SK-N-SH (cell line): ENCODE data around the gene DPH7. TPM values are rescaled to one million over a fixed set of nuclear protein-coding genes. Genes with fewer than 3 reads are reported as not detected.

Experiments
- CTCF ChIA-PET: fragments of 300-600, 350-600 bp; formaldehyde crosslinking; extraction: SDS; loops from one replicate; lab custom pipeline; 2021; lab: Yijun Ruan, JAX
- POLR2A ChIA-PET: fragments of 350-600 bp; sonication (Branson Sonifier 250); formaldehyde crosslinking; extraction: SDS; loops from one replicate; lab custom pipeline; 2020; ENCODE audit warnings: antibody characterized with exemption, inconsistent platforms; lab: Yijun Ruan, JAX
- DNase-seq: peaks from one replicate; pipeline ENCODE4 v3.0.0; 2012
- H2AFZ ChIP-seq: fragments of 200-600 bp; sonication (generic); 2 replicates; pipeline ENCODE4 v1.8.1; 2016; ENCODE audit warnings: antibody characterized with exemption, mild to moderate bottlenecking, low read depth
- H3F3A ChIP-seq: fragments of 200-600 bp; sonication (generic); replicated peaks from 2 replicates; pipeline ENCODE3; 2016; ENCODE audit warnings: antibody characterized with exemption, mild to moderate bottlenecking; ENCODE audit not compliant: insufficient read depth
- H3K27ac ChIP-seq, 2 experiments: fragments of 200-500 bp in 1 of 2; fragments of 200-600 bp in 1 of 2; sonication (Bioruptor generic) in 1 of 2; sonication (generic), shearing (Covaris generic) in 1 of 2; 2 replicates each; pipeline versions ENCODE4 v1.5.1 to v1.6.1; 2014 to 2016; ENCODE audit warnings: low read depth in 2 of 2, inconsistent platforms in 1 of 2, low read length in 1 of 2, mild to moderate bottlenecking in 1 of 2, mixed read lengths in 1 of 2
- H3K27me3 ChIP-seq: fragments of 200-600 bp; sonication (generic), shearing (Covaris generic); 2 replicates; pipeline ENCODE4 v1.6.1; 2016; ENCODE audit warnings: mixed run types; ENCODE audit not compliant: insufficient read depth
- H3K36me3 ChIP-seq, 2 experiments: fragments of 200-500 bp in 1 of 2; fragments of 200-600 bp in 1 of 2; sonication (Bioruptor generic) in 1 of 2; sonication (generic) in 1 of 2; replicated peaks in 1 of 2; 2 replicates each; pipeline versions ENCODE3 to v1.5.1; 2014 to 2016; ENCODE audit warnings: low read length in 1 of 2, mild to moderate bottlenecking in 1 of 2; ENCODE audit not compliant: insufficient read depth in 2 of 2, control insufficient read depth in 1 of 2
- H3K4me1 ChIP-seq, 2 experiments: fragments of 200-500 bp in 1 of 2; fragments of 200-600 bp in 1 of 2; sonication (Bioruptor generic) in 1 of 2; sonication (generic), shearing (Covaris generic) in 1 of 2; 2 replicates each; pipeline versions ENCODE4 v1.5.1 to v1.6.1; 2014 to 2016; ENCODE audit warnings: low read depth in 1 of 2, low read length in 1 of 2, mixed run types in 1 of 2; ENCODE audit not compliant: insufficient read depth in 2 of 2, control insufficient read depth in 1 of 2
- H3K4me2 ChIP-seq: fragments of 200-600 bp; sonication (generic), shearing (Covaris generic); 2 replicates; pipeline ENCODE4 v1.6.1; 2017; ENCODE audit warnings: mixed run types
- H3K4me3 ChIP-seq, 2 experiments: fragments of 200-500 bp in 1 of 2; fragments of 200-600 bp in 1 of 2; sonication (Bioruptor generic) in 1 of 2; sonication (generic), shearing (Covaris generic) in 1 of 2; 2 replicates each; pipeline versions ENCODE4 v1.5.1 to v1.8.1; 2014 to 2016; ENCODE audit warnings: low read depth in 2 of 2, inconsistent platforms in 1 of 2, low read length in 1 of 2, mild to moderate bottlenecking in 1 of 2, mixed read lengths in 1 of 2, moderate library complexity in 1 of 2
- H3K79me2 ChIP-seq: fragments of 200-600 bp; sonication (generic); 2 replicates; pipeline ENCODE4 v1.8.1; 2017; ENCODE audit warnings: mild to moderate bottlenecking; ENCODE audit not compliant: insufficient read depth
- H3K9ac ChIP-seq: fragments of 200-600 bp; sonication (generic); 2 replicates; pipeline ENCODE4 v1.6.1; 2017; ENCODE audit warnings: mixed run types
- H3K9me2 ChIP-seq: fragments of 200-600 bp; sonication (generic); 2 replicates; pipeline ENCODE4 v1.6.1; 2017; ENCODE audit warnings: mixed run types
- H3K9me3 ChIP-seq: fragments of 200-600 bp; sonication (generic); 2 replicates; pipeline ENCODE4 v1.6.1; 2017; ENCODE audit warnings: mixed run types, mild to moderate bottlenecking, moderate library complexity
- H4K20me1 ChIP-seq: fragments of 200-600 bp; sonication (generic); 2 replicates; pipeline ENCODE4 v1.6.1; 2017; ENCODE audit warnings: mild to moderate bottlenecking, mixed run types; ENCODE audit not compliant: insufficient read depth
- CHD2 ChIP-seq: fragments of 150-350 bp; IDR thresholded peaks from 2 replicates; pipeline ENCODE4 v1.6.1; 2018; ENCODE audit warnings: low read length; ENCODE audit not compliant: partially characterized antibody
- CTCF ChIP-seq: fragments of 200-600 bp; sonication (generic); IDR thresholded peaks from 2 replicates; pipeline ENCODE4 v1.6.1; 2017; ENCODE audit warnings: antibody characterized with exemption, mild to moderate bottlenecking, moderate library complexity
- ELF1 ChIP-seq: IDR thresholded peaks from 2 replicates; pipeline ENCODE4 v1.4.0; 2012
- EP300 ChIP-seq, 2 experiments: IDR thresholded peaks; 2 replicates each; pipeline versions ENCODE4 v1.4.0 to v1.6.1; 2012; ENCODE audit warnings: borderline replicate concordance in 1 of 2, low read depth in 1 of 2, low read length in 1 of 2
- GABPA ChIP-seq: IDR thresholded peaks from 2 replicates; pipeline ENCODE4 v1.4.0; 2012; ENCODE audit warnings: low read depth, mild to moderate bottlenecking
- JUND ChIP-seq: IDR thresholded peaks from 2 replicates; pipeline ENCODE4 v1.4.0; 2012
- MEF2A ChIP-seq: IDR thresholded peaks from 2 replicates; pipeline ENCODE4 v1.4.0; 2012; ENCODE audit warnings: low read depth, borderline replicate concordance
- NFIC ChIP-seq: IDR thresholded peaks from 2 replicates; pipeline ENCODE4 v1.4.0; 2012; ENCODE audit warnings: borderline replicate concordance
- PBX3 ChIP-seq: IDR thresholded peaks from 2 replicates; pipeline ENCODE4; 2012
- RAD21 ChIP-seq: IDR thresholded peaks from 2 replicates; pipeline ENCODE4 v1.6.1; 2012; ENCODE audit warnings: mild to moderate bottlenecking, low read length
- RCOR1 ChIP-seq: fragments of 150-350 bp; IDR thresholded peaks from 2 replicates; pipeline ENCODE4 v1.6.1; 2017; ENCODE audit warnings: antibody characterized with exemption, low read length
- REST ChIP-seq: IDR thresholded peaks from 2 replicates; pipeline ENCODE4 v1.6.1; 2012; ENCODE audit warnings: mild to moderate bottlenecking, low read depth, low read length, moderate library complexity
- SIN3A ChIP-seq: IDR thresholded peaks from 2 replicates; pipeline ENCODE4 v1.6.1; 2012; ENCODE audit warnings: low read depth, mild to moderate bottlenecking, low read length, moderate library complexity, borderline replicate concordance
- TAF1 ChIP-seq: IDR thresholded peaks from 2 replicates; pipeline ENCODE4 v1.6.1; 2012; ENCODE audit warnings: low read depth, mild to moderate bottlenecking, low read length, moderate library complexity, borderline replicate concordance
- TCF12 ChIP-seq: IDR thresholded peaks from 2 replicates; pipeline ENCODE4 v1.4.0; 2012
- USF2 ChIP-seq: fragments of 150-350 bp; IDR thresholded peaks from 2 replicates; pipeline ENCODE4 v1.6.1; 2017; ENCODE audit warnings: antibody characterized with exemption, low read length, low read depth, borderline replicate concordance
- YY1 ChIP-seq: IDR thresholded peaks from 2 replicates; pipeline ENCODE4 v1.4.0; 2012; ENCODE audit warnings: low read depth, mild to moderate bottlenecking
- WGBS: methylation state at CpG from one replicate; pipeline ENCODE4 v1.1.6; 2017; ENCODE audit warnings: low lambda C conversion rate; 5-methylcytosine and 5-hydroxymethylcytosine counted together
- polyA plus RNA-seq, 3 experiments: library from polyadenylated mRNA; depleted of rRNA; stranded (reverse); fragments of >200 nt; gene quantifications; 2 replicates each; pipeline ENCODE4 v1.2.3, GENCODE V29; 2012

The DPH7 gene
- polyA plus RNA-seq, 1 of the 3 experiments (the other 2 are of a cell fraction) = 59.9 TPM

GRCh38 chr9:137590123-137590468 is 11.4 kb upstream of the DPH7 start:
- H3F3A ChIP-seq = peaks cover under 1% of the 10 kb centered on the region
- no peaks in the 10 kb centered on the region for H3K9me3 ChIP-seq
- H3K9me2 ChIP-seq = no peaks in the 10 kb centered on the region
- ChIA-PET POLR2A (no interaction called here), CTCF (interaction anchor here (1.4 to 4.2 kb wide), 2 partner anchors 10 to 15 kb away, joined by 3 to 27 read pairs; partner anchors contain the start of genes ARRDC1 and DPH7)
- peak overlapping the region; percentile 68 to 86; a peak in 3 of 4 replicates for H3K4me3 ChIP-seq
- H3K4me1 ChIP-seq = peaks cover 9 to 18% of the 10 kb centered on the region in 2 experiments; a peak in 2 of 4 replicates
- H3K36me3 ChIP-seq = peaks cover 9 to 32% of the 10 kb centered on the region in 2 experiments
- H3K27me3 ChIP-seq = no peaks in the 10 kb centered on the region
- H3K27ac ChIP-seq = no peak overlapping the region; a peak in 1 of 4 replicates
- peaks cover 21% of the 10 kb centered on the region for H3K79me2 ChIP-seq
- TF ChIP-seq ELF1 (no peak), CHD2 (no peak), GABPA (no peak), USF2 (no peak), SIN3A (no peak), PBX3 (no peak), NFIC (no peak), MEF2A (no peak), TAF1 (no peak), CTCF (no peak), RCOR1 (no peak), JUND (no peak), TCF12 (no peak)
- TF ChIP-seq, all 33 proteins: peak for 0
- no peak overlapping the region for H2AFZ ChIP-seq
- DNase-seq = no peak
- no peak overlapping the region for H3K4me2 ChIP-seq
- peaks cover 19% of the 10 kb centered on the region for H4K20me1 ChIP-seq
- no peak overlapping the region; the same call in 1 of the 2 replicates for H3K9ac ChIP-seq
- no CpG with 5 or more reads among the region's 61 CpGs for WGBS

GRCh38 chr9:137589441-137590122 is 10.9 kb upstream of the DPH7 start:
- no peaks in the 10 kb centered on the region for H3K9me2 ChIP-seq
- WGBS = 33% methylated on average over 14 of the region's 58 CpGs
- no peaks in the 10 kb centered on the region for H3K9me3 ChIP-seq
- peaks cover 9 to 32% of the 10 kb centered on the region in 2 experiments for H3K36me3 ChIP-seq
- H3K9ac ChIP-seq = peak overlapping the region; percentile 70; the same call in 1 of the 2 replicates
- peak overlapping the region; percentile 92 for H3K4me2 ChIP-seq
- peaks cover 9 to 18% of the 10 kb centered on the region in 2 experiments; a peak in 2 of 4 replicates for H3K4me1 ChIP-seq
- peak overlapping the region; percentile 68 to 86 for H3K4me3 ChIP-seq
- peaks cover 19% of the 10 kb centered on the region for H4K20me1 ChIP-seq
- POLR2A ChIA-PET = interaction anchor here (1.1 kb wide), 1 partner anchor 37 kb away, joined by 3 read pairs; no protein-coding TSS in a partner anchor
- TF ChIP-seq REST (no peak), ELF1 (no peak), YY1 (no peak), RAD21 (no peak), CHD2 (no peak), EP300 (IDR thresholded peaks at IDR 0.05; ENCODE audit: borderline replicate concordance in 1 of 2, low read depth in 1 of 2, low read length in 1 of 2) (no peak)
- TF ChIP-seq, all 33 proteins: peak for 0
- Histone ChIP-seq H3K27me3 (no peaks in the 10 kb centered on the region), H3F3A (no peaks in the 10 kb centered on the region), H3K27ac (peak overlapping the region in 1 of 2 experiments; percentile 20; a peak in 1 of 4 replicates), H2AFZ (no peak overlapping the region), H3K79me2 (peaks cover 21% of the 10 kb centered on the region)
- CTCF ChIA-PET = interaction anchor here (1.4 to 4.2 kb wide), 2 partner anchors 10 to 16 kb away, joined by 3 to 27 read pairs; partner anchors contain the start of genes ARRDC1 and DPH7
- peak; percentile 70 for DNase-seq
